Measurements from ENCODE around the gene MYOF. TPM values are rescaled to one million over a fixed set of nuclear protein-coding genes. Genes with fewer than 3 reads are reported as not detected.
A peak's percentile ranks its signal among the peaks of the same experiment; 100 is the strongest.

The MYOF gene
- total RNA-seq, 1 donor from 2014 or later: 132 TPM

- Histone ChIP-seq H3K36me3 (peaks cover 4% of the 10 kb centered on the region), H3K27me3 (no peaks in the 10 kb centered on the region), H3K9me3 (no peaks in the 10 kb centered on the region), H3K4me3 (no peak overlapping the region), H3K27ac (peak overlapping the region; percentile 58), H3K4me1 (peaks cover 13% of the 10 kb centered on the region)
- DNase-seq: no peak
- ATAC-seq: peak; percentile 49
- no peak for TF ChIP-seq CTCF (IDR thresholded peaks at IDR 0.05)
- intact Hi-C loops (cut with DNase I): no loop called here
Measured at GRCh38 chr10:93413252-93413689, 68.9 kb downstream of the MYOF start.

GRCh38 chr10:93412801-93413200, 69.3 kb downstream of the MYOF start:
- no peak overlapping the region for H3K4me3 ChIP-seq
- peaks cover 13% of the 10 kb centered on the region for H3K4me1 ChIP-seq
- intact Hi-C loops (cut with DNase I): no loop called here
- peaks cover 9% of the 10 kb centered on the region for H3K36me3 ChIP-seq
- peak overlapping the region; percentile 58 for H3K27ac ChIP-seq
- no peak for DNase-seq
- H3K9me3 ChIP-seq: no peaks in the 10 kb centered on the region
- no peak for TF ChIP-seq CTCF (IDR thresholded peaks at IDR 0.05)
- no peaks in the 10 kb centered on the region for H3K27me3 ChIP-seq
- ATAC-seq: peak; percentile 66

GRCh38 chr10:93410697-93411348, 71.3 kb downstream of the MYOF start:
- H3K4me1 ChIP-seq: peaks cover 13% of the 10 kb centered on the region
- H3K4me3 ChIP-seq: no peak overlapping the region
- no peak for TF ChIP-seq CTCF (IDR thresholded peaks at IDR 0.05)
- no peak overlapping the region for H3K27ac ChIP-seq
- intact Hi-C loops (cut with DNase I): no loop called here
- ATAC-seq: no peak
- no peak for DNase-seq
- H3K36me3 ChIP-seq: peaks cover 9% of the 10 kb centered on the region
- no peaks in the 10 kb centered on the region for H3K27me3 ChIP-seq
- no peaks in the 10 kb centered on the region for H3K9me3 ChIP-seq

- Histone ChIP-seq H3K4me1 (peaks cover 13% of the 10 kb centered on the region), H3K9me3 (no peaks in the 10 kb centered on the region), H3K36me3 (peaks cover 17% of the 10 kb centered on the region), H3K4me3 (no peak overlapping the region), H3K27ac (no peak overlapping the region), H3K27me3 (no peaks in the 10 kb centered on the region)
- DNase-seq (no peak), ATAC-seq (peak; percentile 59)
- TF ChIP-seq CTCF (IDR thresholded peaks at IDR 0.05): no peak
- intact Hi-C loops (cut with DNase I): no loop called here
Measured at GRCh38 chr10:93408783-93409182, 73.4 kb downstream of the MYOF start.

- ATAC-seq (no peak), DNase-seq (no peak)
- Histone ChIP-seq H3K27me3 (no peaks in the 10 kb centered on the region), H3K9me3 (no peaks in the 10 kb centered on the region), H3K4me3 (no peak overlapping the region), H3K27ac (no peak overlapping the region), H3K36me3 (peaks cover 36% of the 10 kb centered on the region), H3K4me1 (no peaks in the 10 kb centered on the region)
- no peak for TF ChIP-seq CTCF (IDR thresholded peaks at IDR 0.05)
- intact Hi-C loops (cut with DNase I): no loop called here
Measured at GRCh38 chr10:93406364-93407145, 75.6 kb downstream of the MYOF start.

All from upper lobe of right lung (tissue), 1 donor.